ENCODE data around the gene USP20.

USP20 gene

DNA sequence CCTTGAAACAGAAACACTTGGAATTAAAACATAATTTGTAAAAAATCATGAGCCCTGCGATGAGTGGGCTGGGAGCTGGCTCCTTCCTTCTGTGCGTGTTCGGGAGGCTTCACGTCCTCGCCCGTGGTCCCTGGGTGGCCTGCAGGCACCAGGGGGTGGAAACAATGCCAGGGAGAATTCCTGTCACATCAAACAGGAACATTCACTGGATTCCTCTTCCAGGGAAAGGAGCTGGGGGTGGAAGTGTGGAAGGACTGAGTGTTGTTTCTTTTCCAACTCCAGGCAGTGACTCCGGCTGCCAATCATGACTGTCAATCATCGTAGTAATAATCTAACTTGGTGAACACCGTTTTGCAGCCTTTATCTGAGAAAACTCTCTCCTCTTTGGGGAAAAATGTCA, 21.6 kb upstream of the USP20 start:
- ATAC-seq (ENCODE audit: low read depth) = no peak
- no peaks in the 10 kb centered on the region for H3K9me3 ChIP-seq (ENCODE audit: severe bottlenecking)
- no peak overlapping the region for H3K27ac ChIP-seq (ENCODE audit: poor library complexity, severe bottlenecking)
- no peaks in the 10 kb centered on the region for H3K27me3 ChIP-seq (ENCODE audit: insufficient read depth, poor library complexity, severe bottlenecking)
- H3K36me3 ChIP-seq (ENCODE audit: low read depth) = peaks cover 52% of the 10 kb centered on the region
- TF ChIP-seq CTCF (IDR thresholded peaks at IDR 0.05; ENCODE audit: poor library complexity, severe bottlenecking) = no peak
- no peaks in the 10 kb centered on the region for H3K4me1 ChIP-seq (ENCODE audit: insufficient read depth, poor library complexity, severe bottlenecking)
- no peak for DNase-seq (ENCODE audit: low spot score)
- H3K4me3 ChIP-seq (ENCODE audit: severe bottlenecking) = no peak overlapping the region

- no peak for DNase-seq (ENCODE audit: low spot score)
- H3K27me3 ChIP-seq (ENCODE audit: insufficient read depth, poor library complexity, severe bottlenecking) = no peaks in the 10 kb centered on the region
- H3K4me1 ChIP-seq (ENCODE audit: insufficient read depth, poor library complexity, severe bottlenecking) = no peaks in the 10 kb centered on the region
- H3K27ac ChIP-seq (ENCODE audit: poor library complexity, severe bottlenecking) = no peak overlapping the region
- H3K36me3 ChIP-seq (ENCODE audit: low read depth) = peaks cover 51% of the 10 kb centered on the region
- H3K4me3 ChIP-seq (ENCODE audit: severe bottlenecking) = no peak overlapping the region
- ATAC-seq (ENCODE audit: low read depth) = no peak
- no peaks in the 10 kb centered on the region for H3K9me3 ChIP-seq (ENCODE audit: severe bottlenecking)
- TF ChIP-seq CTCF (IDR thresholded peaks at IDR 0.05; ENCODE audit: poor library complexity, severe bottlenecking) = no peak
Measured at GRCh38 chr9:129814432-129815223, 20.6 kb upstream of the USP20 start.

GRCh38 chr9:129815278-129815677, 20.0 kb upstream of the USP20 start:
- DNase-seq (ENCODE audit: low spot score) = no peak
- H3K4me1 ChIP-seq (ENCODE audit: insufficient read depth, poor library complexity, severe bottlenecking) = no peaks in the 10 kb centered on the region
- no peaks in the 10 kb centered on the region for H3K27me3 ChIP-seq (ENCODE audit: insufficient read depth, poor library complexity, severe bottlenecking)
- H3K27ac ChIP-seq (ENCODE audit: poor library complexity, severe bottlenecking) = no peak overlapping the region
- peaks cover 50% of the 10 kb centered on the region for H3K36me3 ChIP-seq (ENCODE audit: low read depth)
- no peak for TF ChIP-seq CTCF (IDR thresholded peaks at IDR 0.05; ENCODE audit: poor library complexity, severe bottlenecking)
- no peaks in the 10 kb centered on the region for H3K9me3 ChIP-seq (ENCODE audit: severe bottlenecking)
- H3K4me3 ChIP-seq (ENCODE audit: severe bottlenecking) = no peak overlapping the region
- ATAC-seq (ENCODE audit: low read depth) = no peak

GRCh38 chr9:129816501-129817435, 18.5 kb upstream of the USP20 start:
- ATAC-seq (ENCODE audit: low read depth) = no peak
- H3K27ac ChIP-seq (ENCODE audit: poor library complexity, severe bottlenecking) = no peak overlapping the region
- peaks cover 59% of the 10 kb centered on the region for H3K36me3 ChIP-seq (ENCODE audit: low read depth)
- H3K27me3 ChIP-seq (ENCODE audit: insufficient read depth, poor library complexity, severe bottlenecking) = no peaks in the 10 kb centered on the region
- no peak for TF ChIP-seq CTCF (IDR thresholded peaks at IDR 0.05; ENCODE audit: poor library complexity, severe bottlenecking)
- no peak for DNase-seq (ENCODE audit: low spot score)
- H3K4me1 ChIP-seq (ENCODE audit: insufficient read depth, poor library complexity, severe bottlenecking) = no peaks in the 10 kb centered on the region
- H3K4me3 ChIP-seq (ENCODE audit: severe bottlenecking) = no peak overlapping the region
- no peaks in the 10 kb centered on the region for H3K9me3 ChIP-seq (ENCODE audit: severe bottlenecking)
